CD14-positive monocyte (primary cell): ENCODE data around the gene HEPN1. TPM values are rescaled to one million over a fixed set of nuclear protein-coding genes. Genes with fewer than 3 reads are reported as not detected.

ENCODE experiments used
- DNase-seq, 3 donors: peaks; one replicate each; pipeline ENCODE4 v3.0.0-alpha.2; 2011 to 2022
- H2AFZ ChIP-seq: 2 replicates; pipeline ENCODE4 v1.6.0; 2012; ENCODE audit warnings: mild to moderate bottlenecking, low read depth, low read length, inconsistent platforms; ENCODE audit not compliant: insufficient read depth, poor library complexity, severe bottlenecking
- H3K27ac ChIP-seq, 2 donors: 1 replicate in 1 of 2; 2 replicates in 1 of 2; pipeline ENCODE4 v1.5.1; 2012 to 2013; ENCODE audit warnings: low read length in 2 of 2, control low read depth in 1 of 2, inconsistent platforms in 1 of 2, low read depth in 1 of 2, mild to moderate bottlenecking in 1 of 2
- H3K27me3 ChIP-seq, 2 donors: one replicate each; pipeline versions ENCODE4 v1.6.0 to v1.6.1; 2011 to 2013; ENCODE audit warnings: low read length in 2 of 2; ENCODE audit not compliant: control insufficient read depth in 2 of 2, insufficient read depth in 2 of 2
- H3K36me3 ChIP-seq, 2 donors: replicated peaks in 1 of 2; 1 replicate in 1 of 2; 2 replicates in 1 of 2; pipeline versions ENCODE4 v1.5.1 to v1.6.1; 2012 to 2013; ENCODE audit warnings: low read length in 2 of 2, control low read depth in 1 of 2, inconsistent platforms in 1 of 2, mild to moderate bottlenecking in 1 of 2; ENCODE audit not compliant: insufficient read depth in 2 of 2, control insufficient read depth in 1 of 2
- H3K4me1 ChIP-seq, 2 donors: 1 replicate in 1 of 2; 2 replicates in 1 of 2; pipeline versions ENCODE4 v1.5.1 to v1.6.1; 2012 to 2013; ENCODE audit warnings: low read length in 2 of 2, control low read depth in 1 of 2, inconsistent platforms in 1 of 2, mild to moderate bottlenecking in 1 of 2, moderate library complexity in 1 of 2; ENCODE audit not compliant: insufficient read depth in 2 of 2, control insufficient read depth in 1 of 2
- H3K4me2 ChIP-seq: replicated peaks from 2 replicates; pipeline ENCODE3; 2012; ENCODE audit warnings: low read length, moderate library complexity, mild to moderate bottlenecking; ENCODE audit not compliant: poor library complexity, severe bottlenecking; ENCODE audit errors: extremely low read depth
- H3K4me3 ChIP-seq, 3 experiments: fragments of 200-600 bp in 1 of 3; sonication (generic) in 1 of 3; replicated peaks in 1 of 3; 1 replicate in 2 of 3; 2 replicates in 1 of 3; pipeline ENCODE4 v1.5.1; 2011 to 2013; ENCODE audit warnings: low read length in 3 of 3, mild to moderate bottlenecking in 3 of 3, control low read depth in 2 of 3, low read depth in 2 of 3, inconsistent platforms in 1 of 3, moderate library complexity in 1 of 3
- H3K79me2 ChIP-seq: 2 replicates; pipeline ENCODE4 v1.6.0; 2012; ENCODE audit warnings: mild to moderate bottlenecking, control low read depth, inconsistent platforms, low read length, moderate library complexity; ENCODE audit not compliant: insufficient read depth
- H3K9ac ChIP-seq: 2 replicates; pipeline ENCODE4 v1.6.0; 2017; ENCODE audit warnings: low read length, mild to moderate bottlenecking; ENCODE audit not compliant: insufficient read depth, poor library complexity, severe bottlenecking
- H3K9me3 ChIP-seq, 2 donors: replicated peaks in 1 of 2; 1 replicate in 1 of 2; 2 replicates in 1 of 2; pipeline versions ENCODE4 v1.5.1 to v1.6.1; 2012 to 2013; ENCODE audit warnings: low read length in 2 of 2, control low read depth in 1 of 2; ENCODE audit not compliant: control insufficient read depth in 1 of 2, insufficient read depth in 1 of 2
- H4K20me1 ChIP-seq: 2 replicates; pipeline ENCODE4 v1.6.0; 2012; ENCODE audit warnings: mild to moderate bottlenecking, low read length, control low read depth, moderate library complexity; ENCODE audit not compliant: insufficient read depth
- H3K27ac Mint-ChIP-seq, 7 donors: one replicate each; pipeline ENCODE4 v1.8.0; 2020; ENCODE audit warnings: mild to moderate bottlenecking in 7 of 7, mixed read lengths in 7 of 7, moderate library complexity in 6 of 7, inconsistent platforms in 2 of 7
- H3K27me3 Mint-ChIP-seq, 3 donors: one replicate each; pipeline ENCODE4 v1.8.0; 2021 to 2022; ENCODE audit warnings: low read depth in 3 of 3, mild to moderate bottlenecking in 3 of 3, mixed read lengths in 3 of 3, moderate library complexity in 3 of 3, inconsistent platforms in 1 of 3
- H3K36me3 Mint-ChIP-seq, 2 donors: one replicate each; pipeline ENCODE4 v1.8.0; 2020; ENCODE audit warnings: mixed read lengths in 2 of 2, inconsistent platforms in 1 of 2, mild to moderate bottlenecking in 1 of 2
- H3K4me1 Mint-ChIP-seq: one replicate; pipeline ENCODE4 v1.8.0; 2020; ENCODE audit warnings: mild to moderate bottlenecking, mixed read lengths
- H3K4me3 Mint-ChIP-seq, 2 donors: one replicate each; pipeline ENCODE4 v1.8.0; 2020; ENCODE audit warnings: mild to moderate bottlenecking in 2 of 2, mixed read lengths in 2 of 2, moderate library complexity in 1 of 2
- H3K9me3 Mint-ChIP-seq, 7 donors: one replicate each; pipeline ENCODE4 v1.8.0; 2020 to 2022; ENCODE audit warnings: mixed read lengths in 7 of 7, mild to moderate bottlenecking in 6 of 7, moderate library complexity in 6 of 7, inconsistent platforms in 2 of 7
- WGBS: methylation state at CpG from one replicate; pipeline ENCODE4 v1.1.5; 2013; ENCODE audit warnings: missing lambda C conversion rate; ENCODE audit not compliant: insufficient coverage; 5-methylcytosine and 5-hydroxymethylcytosine counted together
- intact Hi-C, 2 donors: fragments of 100-400 bp; cut with micrococcal nuclease; formaldehyde crosslinking; loops; one replicate each; pipeline versions ENCODE4 v1.15.0 to v1.15.1; 2023
- polyA plus RNA-seq, 3 donors: library from polyadenylated mRNA; depleted of rRNA in 1 of 3; unstranded in 2 of 3; stranded (reverse) in 1 of 3; fragments of 300-500 nt in 2 of 3; fragments of >200 nt in 1 of 3; fragmentation: Illumina TruSeq in 2 of 3; gene quantifications; 1 replicate in 2 of 3; 2 replicates in 1 of 3; pipeline ENCODE4 v1.2.3, GENCODE V29; 2012 to 2021
- TF ChIP-seq, protein P1 (sequence below): fragments of 200-600 bp; IDR thresholded peaks from one replicate; pipeline ENCODE4 v1.8.0; 2022; ENCODE audit warnings: antibody characterized with exemption, mild to moderate bottlenecking

The HEPN1 gene
- polyA plus RNA-seq, 3 donors = not detected

GRCh38 chr11:124880958-124881357 lies 38.1 kb upstream of the HEPN1 start:
- Histone ChIP-seq H3K27ac (no peak overlapping the region), H4K20me1 (no peaks in the 10 kb centered on the region), H2AFZ (no peak overlapping the region), H3K9me3 (no peaks in the 10 kb centered on the region), H3K27me3 (peaks cover 0 to 14% of the 10 kb centered on the region in 2 donors), H3K4me1 (peaks cover 11 to 16% of the 10 kb centered on the region in 2 donors), H3K79me2 (no peaks in the 10 kb centered on the region), H3K4me2 (no peak overlapping the region), H3K36me3 (no peaks in the 10 kb centered on the region), H3K9ac (no peak overlapping the region), H3K4me3 (no peak overlapping the region)
- peaks cover 23% of the 10 kb centered on the region for H3K4me1 Mint-ChIP-seq
- H3K9me3 Mint-ChIP-seq = peaks cover 0 to 8% (median 0%) of the 10 kb centered on the region in 7 donors
- no peak for DNase-seq
- H3K27me3 Mint-ChIP-seq = peaks cover 15 to 28% (median 20%) of the 10 kb centered on the region in 3 donors
- TF ChIP-seq, protein P1, sequence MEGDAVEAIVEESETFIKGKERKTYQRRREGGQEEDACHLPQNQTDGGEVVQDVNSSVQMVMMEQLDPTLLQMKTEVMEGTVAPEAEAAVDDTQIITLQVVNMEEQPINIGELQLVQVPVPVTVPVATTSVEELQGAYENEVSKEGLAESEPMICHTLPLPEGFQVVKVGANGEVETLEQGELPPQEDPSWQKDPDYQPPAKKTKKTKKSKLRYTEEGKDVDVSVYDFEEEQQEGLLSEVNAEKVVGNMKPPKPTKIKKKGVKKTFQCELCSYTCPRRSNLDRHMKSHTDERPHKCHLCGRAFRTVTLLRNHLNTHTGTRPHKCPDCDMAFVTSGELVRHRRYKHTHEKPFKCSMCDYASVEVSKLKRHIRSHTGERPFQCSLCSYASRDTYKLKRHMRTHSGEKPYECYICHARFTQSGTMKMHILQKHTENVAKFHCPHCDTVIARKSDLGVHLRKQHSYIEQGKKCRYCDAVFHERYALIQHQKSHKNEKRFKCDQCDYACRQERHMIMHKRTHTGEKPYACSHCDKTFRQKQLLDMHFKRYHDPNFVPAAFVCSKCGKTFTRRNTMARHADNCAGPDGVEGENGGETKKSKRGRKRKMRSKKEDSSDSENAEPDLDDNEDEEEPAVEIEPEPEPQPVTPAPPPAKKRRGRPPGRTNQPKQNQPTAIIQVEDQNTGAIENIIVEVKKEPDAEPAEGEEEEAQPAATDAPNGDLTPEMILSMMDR = no peak
- no peak overlapping the region for H3K4me3 Mint-ChIP-seq
- no peaks in the 10 kb centered on the region for H3K36me3 Mint-ChIP-seq
- H3K27ac Mint-ChIP-seq = no peak overlapping the region
- no CpG with 5 or more reads among the region's 3 CpGs for WGBS
- intact Hi-C loops = no loop called here

GRCh38 chr11:124882339-124883071 lies 36.5 kb upstream of the HEPN1 start:
- H3K4me1 ChIP-seq = peaks cover under 1% of the 10 kb centered on the region in 2 donors
- no peak overlapping the region for H3K4me3 ChIP-seq
- DNase-seq = no peak
- H4K20me1 ChIP-seq = no peaks in the 10 kb centered on the region
- peaks cover 7 to 20% (median 10%) of the 10 kb centered on the region in 3 donors for H3K27me3 Mint-ChIP-seq
- peaks cover 0 to 5% (median 0%) of the 10 kb centered on the region in 7 donors for H3K9me3 Mint-ChIP-seq
- H2AFZ ChIP-seq = no peak overlapping the region
- no peaks in the 10 kb centered on the region for H3K36me3 ChIP-seq
- H3K9ac ChIP-seq = no peak overlapping the region
- H3K27ac ChIP-seq = no peak overlapping the region
- H3K9me3 ChIP-seq = no peaks in the 10 kb centered on the region
- TF ChIP-seq, protein P1 = no peak
- no peaks in the 10 kb centered on the region for H3K79me2 ChIP-seq
- 83% methylated on average over 8 of the region's 11 CpGs for WGBS
- peaks cover 12% of the 10 kb centered on the region for H3K4me1 Mint-ChIP-seq
- H3K4me3 Mint-ChIP-seq = no peak overlapping the region
- H3K4me2 ChIP-seq = no peak overlapping the region
- no peak overlapping the region for H3K27ac Mint-ChIP-seq
- H3K36me3 Mint-ChIP-seq = no peaks in the 10 kb centered on the region
- H3K27me3 ChIP-seq = peaks cover 0 to 6% of the 10 kb centered on the region in 2 donors
- intact Hi-C loops = no loop called here
